MCF 10A (cell line): ENCODE results near the gene UGT1A3. TPM values are rescaled to one million over a fixed set of nuclear protein-coding genes. Genes with fewer than 3 reads are reported as not detected.

Source experiments
- BruUV-seq: library from RNA; stranded (reverse); fragments of 400-500 nt; replicated peaks from 2 replicates; lab custom pipeline; 2021; lab: Mats Ljungman, UMichigan
- CTCF ChIA-PET: fragments of 300-600 bp; sonication (Branson Sonifier 250); formaldehyde crosslinking; extraction: SDS; loops from one replicate; lab custom pipeline; 2021; ENCODE audit warnings: antibody characterized with exemption, inconsistent platforms; lab: Yijun Ruan, JAX
- POLR2A ChIA-PET: fragments of 300-600, 350-650 bp; sonication (Branson Sonifier 250); formaldehyde crosslinking; extraction: SDS; loops from one replicate; lab custom pipeline; 2020; ENCODE audit warnings: antibody characterized with exemption, inconsistent platforms; lab: Yijun Ruan, JAX
- DNase-seq: peaks from one replicate; pipeline ENCODE4 v3.0.0-alpha.2; 2018; ENCODE audit not compliant: unreplicated experiment
- H3K27ac Mint-ChIP-seq: one replicate; pipeline ENCODE4 v1.8.0; 2022; ENCODE audit warnings: mild to moderate bottlenecking, low read depth, mixed read lengths; ENCODE audit not compliant: unreplicated experiment
- H3K27me3 Mint-ChIP-seq: one replicate; pipeline ENCODE4 v1.8.0; 2022; ENCODE audit warnings: mixed read lengths; ENCODE audit not compliant: insufficient read depth, unreplicated experiment
- H3K36me3 Mint-ChIP-seq: one replicate; pipeline ENCODE4 v1.8.0; 2022; ENCODE audit warnings: mild to moderate bottlenecking, moderate library complexity, mixed read lengths; ENCODE audit not compliant: insufficient read depth, unreplicated experiment
- H3K4me1 Mint-ChIP-seq: one replicate; pipeline ENCODE4 v1.8.0; 2022; ENCODE audit warnings: mixed read lengths; ENCODE audit not compliant: insufficient read depth, unreplicated experiment
- H3K4me3 Mint-ChIP-seq: one replicate; pipeline ENCODE4 v1.8.0; 2022; ENCODE audit warnings: mild to moderate bottlenecking, moderate library complexity, mixed read lengths; ENCODE audit not compliant: unreplicated experiment
- H3K9me3 Mint-ChIP-seq: one replicate; pipeline ENCODE4 v1.8.0; 2022; ENCODE audit warnings: mixed read lengths; ENCODE audit not compliant: unreplicated experiment
- CTCF ChIP-seq: fragments of 200-600 bp; IDR thresholded peaks from one replicate; pipeline ENCODE4 v1.8.0; 2022; ENCODE audit warnings: antibody characterized with exemption, mild to moderate bottlenecking; ENCODE audit not compliant: unreplicated experiment
- intact Hi-C: fragments of 100-400 bp; cut with micrococcal nuclease; formaldehyde crosslinking; loops from 2 replicates; pipeline ENCODE4 v1.14.1; 2022
- total RNA-seq: library from RNA; stranded (reverse); gene quantifications from 2 replicates; pipeline ENCODE4 v1.2.3, GENCODE V29; 2022

The UGT1A3 gene
- total RNA-seq, 1 experiment from 2014 or later, result not detected

GRCh38 chr2:233779722-233780121, 50.9 kb downstream of the UGT1A3 start:
- DNase-seq, result no peak
- Mint-ChIP-seq H3K9me3 (peaks cover 31% of the 10 kb centered on the region), H3K36me3 (no peaks in the 10 kb centered on the region), H3K4me1 (no peaks in the 10 kb centered on the region), H3K4me3 (no peak overlapping the region), H3K27ac (no peak overlapping the region), H3K27me3 (no peaks in the 10 kb centered on the region)
- intact Hi-C loops, result no loop called here
- ChIA-PET CTCF (no interaction called here), POLR2A (interaction anchor here (0.6 kb wide), 1 partner anchor 24 kb away, joined by 3 read pairs; no protein-coding TSS in a partner anchor)
- BruUV-seq, result no TSS peak
- no peak for TF ChIP-seq CTCF

GRCh38 chr2:233780771-233781170, 51.9 kb downstream of the UGT1A3 start:
- intact Hi-C loops, result no loop called here
- CTCF ChIA-PET, result no interaction called here

GRCh38 chr2:233789554-233789953, 60.7 kb downstream of the UGT1A3 start:
- peaks cover 13% of the 10 kb centered on the region for H3K9me3 Mint-ChIP-seq
- CTCF ChIA-PET, result no interaction called here
- intact Hi-C loops, result no loop called here
- H3K27me3 Mint-ChIP-seq, result no peaks in the 10 kb centered on the region
- TF ChIP-seq CTCF, result no peak
- no TSS peak for BruUV-seq
- no peaks in the 10 kb centered on the region for H3K4me1 Mint-ChIP-seq
- no peak overlapping the region for H3K27ac Mint-ChIP-seq
- DNase-seq, result no peak
- H3K36me3 Mint-ChIP-seq, result no peaks in the 10 kb centered on the region
- POLR2A ChIA-PET, result no interaction called here
- H3K4me3 Mint-ChIP-seq, result no peak overlapping the region

More at GRCh38 chr2:233780771-233781170, 51.9 kb downstream of the UGT1A3 start:
- TF ChIP-seq CTCF, result no peak
- H3K4me3 Mint-ChIP-seq, result no peak overlapping the region
- DNase-seq, result no peak
- POLR2A ChIA-PET, result interaction anchor here (0.7 kb wide), 1 partner anchor 252 kb away, joined by 3 read pairs; no protein-coding TSS in a partner anchor
- no peak overlapping the region for H3K27ac Mint-ChIP-seq
- BruUV-seq, result no TSS peak
- H3K27me3 Mint-ChIP-seq, result no peaks in the 10 kb centered on the region
- peaks cover 24% of the 10 kb centered on the region for H3K9me3 Mint-ChIP-seq
- H3K36me3 Mint-ChIP-seq, result no peaks in the 10 kb centered on the region
- H3K4me1 Mint-ChIP-seq, result no peaks in the 10 kb centered on the region

- no peak for DNase-seq
- TF ChIP-seq CTCF, result no peak
- no peaks in the 10 kb centered on the region for H3K36me3 Mint-ChIP-seq
- no peaks in the 10 kb centered on the region for H3K4me1 Mint-ChIP-seq
- H3K9me3 Mint-ChIP-seq, result peaks cover 6% of the 10 kb centered on the region
- no TSS peak for BruUV-seq
- ChIA-PET POLR2A (no interaction called here), CTCF (interaction anchor here (0.6 kb wide), 1 partner anchor 184 kb away, joined by 4 read pairs; no protein-coding TSS in a partner anchor)
- intact Hi-C loops, result no loop called here
- H3K4me3 Mint-ChIP-seq, result no peak overlapping the region
- H3K27me3 Mint-ChIP-seq, result no peaks in the 10 kb centered on the region
- no peak overlapping the region for H3K27ac Mint-ChIP-seq
Observed at GRCh38 chr2:233791151-233791882, 62.5 kb downstream of the UGT1A3 start.
